ENCODE measurements around the gene CTNND2.

Gene CTNND2

GRCh38 chr5:10964806-10965205, 939.4 kb downstream of the CTNND2 start:
- no peak for DNase-seq (ENCODE audit: low read depth in 4 of 4, low spot score in 1 of 4)

GRCh38 chr5:10958728-10959127, 945.5 kb downstream of the CTNND2 start:
- no peak for DNase-seq (ENCODE audit: low read depth in 4 of 4, low spot score in 1 of 4)

- DNase-seq (ENCODE audit: low read depth in 4 of 4, low spot score in 1 of 4), result no peak
These were observed 954.2 kb downstream of the CTNND2 start for GRCh38 chr5:10949856-10950630.

- no peak for DNase-seq (ENCODE audit: low read depth in 4 of 4, low spot score in 1 of 4)
These were observed 958.2 kb downstream of the CTNND2 start for GRCh38 chr5:10946050-10946449.

GRCh38 chr5:10941900-10942299, 962.3 kb downstream of the CTNND2 start:
- DNase-seq (ENCODE audit: low read depth in 4 of 4, low spot score in 1 of 4), result no peak

GRCh38 chr5:10936081-10936855, 968.0 kb downstream of the CTNND2 start:
- no peak for DNase-seq (ENCODE audit: low read depth in 4 of 4, low spot score in 1 of 4)

GRCh38 chr5:10935536-10935935, 968.7 kb downstream of the CTNND2 start:
- DNase-seq (ENCODE audit: low read depth in 4 of 4, low spot score in 1 of 4), result no peak

- no peak for DNase-seq (ENCODE audit: low read depth in 4 of 4, low spot score in 1 of 4)
These were observed 969.4 kb downstream of the CTNND2 start for GRCh38 chr5:10934783-10935355.

GRCh38 chr5:10933121-10933520, 971.1 kb downstream of the CTNND2 start:
- DNase-seq (ENCODE audit: low read depth in 4 of 4, low spot score in 1 of 4), result no peak

GRCh38 chr5:10932426-10932825, 971.8 kb downstream of the CTNND2 start:
- DNase-seq (ENCODE audit: low read depth in 4 of 4, low spot score in 1 of 4), result no peak

- no peak for DNase-seq (ENCODE audit: low read depth in 4 of 4, low spot score in 1 of 4)
These were observed 976.6 kb downstream of the CTNND2 start for GRCh38 chr5:10927608-10928007.

GRCh38 chr5:10923310-10923709, 980.9 kb downstream of the CTNND2 start:
- no peak for DNase-seq (ENCODE audit: low read depth in 4 of 4, low spot score in 1 of 4)
